Right cardiac atrium (tissue), 5 donors: ENCODE data around the gene MGLL. TPM values are rescaled to one million over a fixed set of nuclear protein-coding genes. Genes with fewer than 3 reads are reported as not detected.
A peak's percentile ranks its signal among the peaks of the same experiment; 100 is the strongest.

Experiments
- ATAC-seq, 2 donors: fragments of 200-7000 bp; cut with Tn5 transposase; one replicate each; pipeline versions ENCODE4 v1.8.0 to v1.9.1; 2020; ENCODE audit warnings: moderate library complexity in 2 of 2, mild to moderate bottlenecking in 1 of 2
- DNase-seq, 3 donors: peaks; one replicate each; pipeline ENCODE4 v3.0.0-alpha.2; 2020
- H3K27ac ChIP-seq: one replicate; pipeline ENCODE4 v1.5.1; 2013; ENCODE audit warnings: mild to moderate bottlenecking, low read length, control low read depth, moderate library complexity
- H3K27me3 ChIP-seq: one replicate; pipeline ENCODE4 v1.6.1; 2013; ENCODE audit not compliant: control insufficient read depth, insufficient read depth
- H3K4me1 ChIP-seq: one replicate; pipeline ENCODE4 v1.6.1; 2013; ENCODE audit warnings: low read length; ENCODE audit not compliant: control insufficient read depth, insufficient read depth
- H3K4me3 ChIP-seq: one replicate; pipeline ENCODE4 v1.5.1; 2013; ENCODE audit warnings: low read length, control low read depth
- H3K9me3 ChIP-seq: one replicate; pipeline ENCODE4 v1.6.1; 2013; ENCODE audit warnings: low read length; ENCODE audit not compliant: control insufficient read depth
- WGBS: extraction: QIAGEN DNeasy Blood & Tissue Kit; methylation state at CpG from one replicate; pipeline ENCODE4 v1.1.7; 2013; 5-methylcytosine and 5-hydroxymethylcytosine counted together
- intact Hi-C, 4 donors: fragments of 100-400 bp; cut with DNase I; formaldehyde crosslinking; loops; one replicate each; pipeline versions ENCODE4 v1.11.0 to v1.14.0; 2022 to 2023
- polyA plus RNA-seq: library from polyadenylated mRNA; stranded (reverse); fragments of 200-250 nt; gene quantifications from one replicate; pipeline ENCODE4 v1.2.3, GENCODE V29; 2013
- total RNA-seq, 4 donors: library from RNA; stranded (reverse); fragmentation: NEBNext Ultra II Directional; extraction: Animal tissue kit (Norgen Biotek cat#: 25700); gene quantifications; one replicate each; pipeline ENCODE4 v1.2.1, GENCODE V29; 2021
- donor health status: healthy with polysubstance abuse.
- donor health status: DM: no; HTN: yes; CAD: no.
- donor health status: DM: no; HTN: no; CAD: no.
- donor health status: DM: no; HTN: yes; CAD: no; lungs with severe emphysema.
- donor health status: DM: yes; HTN: yes; CAD: no.

The MGLL gene
- total and polyA plus RNA-seq, 5 donors, result 52.2 to 80.4 (median 64.9) TPM

DNA sequence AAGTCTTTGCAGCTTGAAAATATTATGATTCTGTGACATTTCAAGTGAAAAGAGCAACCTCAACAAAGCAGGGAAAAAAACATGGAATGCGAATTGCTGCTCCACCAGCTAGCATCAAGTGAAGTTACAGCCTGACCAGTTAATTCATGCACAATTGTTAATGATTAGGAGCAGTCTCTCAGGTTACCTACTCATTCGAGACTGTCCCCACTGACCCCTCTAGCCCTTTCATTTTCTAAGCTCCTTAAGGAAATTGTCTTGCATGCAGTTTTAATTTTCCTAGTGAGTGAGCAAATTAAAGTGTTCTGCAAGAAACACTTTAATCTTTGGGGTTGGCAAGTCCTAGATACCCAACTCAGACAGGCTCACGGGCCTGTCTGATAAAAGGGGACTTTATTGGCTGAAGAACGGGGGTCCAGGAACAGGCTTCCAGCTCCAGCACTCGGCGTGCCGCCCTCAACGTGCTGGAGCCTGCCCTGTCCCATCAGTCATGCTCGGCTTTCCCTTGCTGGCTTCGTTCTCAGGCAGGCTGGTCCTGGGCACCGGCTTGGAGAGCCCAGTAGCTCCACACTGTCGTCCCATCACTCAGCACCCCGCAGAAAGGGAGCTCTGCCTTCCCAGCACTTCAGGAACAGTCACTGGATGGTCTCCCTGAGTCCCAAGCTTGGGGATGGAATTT lies 175.0 kb downstream of the MGLL start:
- ATAC-seq, result no peak
- Histone ChIP-seq H3K9me3 (no peaks in the 10 kb centered on the region), H3K4me3 (no peak overlapping the region), H3K27ac (no peak overlapping the region), H3K4me1 (no peaks in the 10 kb centered on the region), H3K27me3 (no peaks in the 10 kb centered on the region)
- WGBS, result 74% methylated on average over 13 of the region's 13 CpGs
- no peak for DNase-seq
- intact Hi-C loops, result no loop called here

DNA sequence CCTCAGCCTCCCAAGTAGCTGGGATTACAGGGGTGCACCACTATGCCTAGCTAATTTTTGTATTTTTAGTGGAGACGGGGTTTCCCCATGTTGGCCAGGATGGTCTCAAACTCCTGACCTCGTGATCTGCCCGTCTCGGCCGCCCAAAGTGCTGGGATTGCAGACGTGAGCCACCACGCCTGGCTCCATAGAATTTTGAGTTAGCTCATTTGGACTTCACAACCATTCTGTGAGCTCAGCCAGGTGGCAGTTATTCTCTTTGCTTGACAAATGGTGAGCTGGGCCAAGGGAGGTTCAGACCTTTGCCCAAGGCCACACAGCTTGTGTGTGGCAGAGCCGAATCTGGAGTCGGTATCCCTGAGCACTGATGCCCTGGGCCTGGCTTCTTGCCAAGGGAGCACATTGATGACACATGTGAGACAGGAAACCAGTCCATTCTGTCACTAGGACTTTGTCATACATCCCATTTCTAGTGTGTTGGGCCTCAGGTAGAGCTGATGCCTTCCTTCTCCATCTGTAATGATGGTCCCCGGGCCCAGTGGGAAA lies 175.7 kb downstream of the MGLL start:
- ATAC-seq, result no peak
- intact Hi-C loops, result no loop called here
- no peaks in the 10 kb centered on the region for H3K9me3 ChIP-seq
- H3K27me3 ChIP-seq, result no peaks in the 10 kb centered on the region
- H3K27ac ChIP-seq, result no peak overlapping the region
- H3K4me3 ChIP-seq, result no peak overlapping the region
- no peaks in the 10 kb centered on the region for H3K4me1 ChIP-seq
- WGBS, result 92% methylated on average over 10 of the region's 10 CpGs
- no peak for DNase-seq

- WGBS, result 94% methylated on average over 8 of the region's 8 CpGs
- H3K27me3 ChIP-seq, result no peaks in the 10 kb centered on the region
- H3K4me1 ChIP-seq, result no peaks in the 10 kb centered on the region
- intact Hi-C loops, result no loop called here
- H3K9me3 ChIP-seq, result no peaks in the 10 kb centered on the region
- peak in 1 of 2 donors; percentile 31 for ATAC-seq
- H3K27ac ChIP-seq, result no peak overlapping the region
- no peak for DNase-seq
- no peak overlapping the region for H3K4me3 ChIP-seq
These were observed 176.8 kb downstream of the MGLL start for GRCh38 chr3:127645371-127646015.

DNA sequence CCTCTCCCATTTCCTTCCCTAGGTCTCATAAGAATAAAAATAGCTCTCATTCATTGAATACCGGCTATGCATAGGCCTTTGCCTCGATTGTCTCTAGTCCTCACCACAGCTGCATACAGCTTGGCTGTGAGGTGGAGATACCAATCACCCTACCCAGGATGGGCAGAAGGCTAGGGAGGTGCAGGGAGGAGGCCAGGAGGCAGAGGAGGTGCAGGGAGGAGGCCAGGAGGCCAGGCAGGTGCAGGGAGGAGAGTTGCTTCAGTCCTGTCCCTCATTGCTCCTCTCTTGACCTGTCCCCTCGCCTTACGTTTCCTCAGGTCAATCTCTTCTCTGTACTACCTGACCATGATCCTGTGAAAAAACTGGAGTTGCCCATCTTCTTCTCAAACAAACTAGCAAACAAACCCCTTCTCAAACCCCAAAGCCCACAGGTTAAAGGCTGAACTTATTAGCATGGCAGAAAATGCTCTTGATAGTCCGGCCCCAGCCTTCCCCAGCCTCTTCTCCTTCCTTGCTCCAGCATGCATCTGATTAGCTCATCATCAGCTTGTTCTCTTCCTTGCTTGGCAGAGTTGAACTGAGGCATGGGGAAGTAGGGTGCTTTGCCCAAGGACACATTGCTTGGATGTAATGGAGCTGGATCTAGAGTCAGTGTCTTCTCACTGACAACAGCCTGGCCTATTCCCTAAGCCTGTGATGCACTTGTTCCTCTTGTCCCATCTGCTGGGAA lies 177.5 kb downstream of the MGLL start:
- 75% methylated on average over 5 of the region's 5 CpGs for WGBS
- no peak for DNase-seq

DNA sequence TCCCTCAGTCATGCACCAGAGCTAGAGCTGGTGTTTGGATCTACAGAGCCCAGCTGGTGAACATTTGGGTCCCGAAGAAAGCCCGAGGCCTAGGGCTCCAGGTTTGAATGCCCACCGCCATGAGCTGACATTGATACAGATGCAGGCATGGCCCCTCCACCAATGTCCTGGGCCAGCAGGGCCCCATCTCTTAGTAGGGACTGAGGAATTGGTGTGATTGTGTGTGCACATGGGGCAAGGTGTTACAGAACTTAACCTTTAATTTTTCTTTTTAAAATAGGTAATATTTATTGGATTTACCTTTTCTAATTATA lies 182.3 kb downstream of the MGLL start:
- intact Hi-C loops, result loop anchor here in 1 of 4 donors (5.0 kb wide), 1 partner anchor 192 kb away; no protein-coding TSS in a partner anchor
- WGBS, result over 99% methylated on average over 3 of the region's 3 CpGs

More for the DNA sequence above, 177.5 kb downstream of the MGLL start:
- Histone ChIP-seq H3K27me3 (no peaks in the 10 kb centered on the region), H3K4me3 (no peak overlapping the region), H3K9me3 (no peaks in the 10 kb centered on the region), H3K4me1 (no peaks in the 10 kb centered on the region), H3K27ac (no peak overlapping the region)
- intact Hi-C loops, result loop anchor here in 1 of 4 donors (5.0 kb wide), 1 partner anchor 187 kb away; no protein-coding TSS in a partner anchor
- no peak for ATAC-seq

DNA sequence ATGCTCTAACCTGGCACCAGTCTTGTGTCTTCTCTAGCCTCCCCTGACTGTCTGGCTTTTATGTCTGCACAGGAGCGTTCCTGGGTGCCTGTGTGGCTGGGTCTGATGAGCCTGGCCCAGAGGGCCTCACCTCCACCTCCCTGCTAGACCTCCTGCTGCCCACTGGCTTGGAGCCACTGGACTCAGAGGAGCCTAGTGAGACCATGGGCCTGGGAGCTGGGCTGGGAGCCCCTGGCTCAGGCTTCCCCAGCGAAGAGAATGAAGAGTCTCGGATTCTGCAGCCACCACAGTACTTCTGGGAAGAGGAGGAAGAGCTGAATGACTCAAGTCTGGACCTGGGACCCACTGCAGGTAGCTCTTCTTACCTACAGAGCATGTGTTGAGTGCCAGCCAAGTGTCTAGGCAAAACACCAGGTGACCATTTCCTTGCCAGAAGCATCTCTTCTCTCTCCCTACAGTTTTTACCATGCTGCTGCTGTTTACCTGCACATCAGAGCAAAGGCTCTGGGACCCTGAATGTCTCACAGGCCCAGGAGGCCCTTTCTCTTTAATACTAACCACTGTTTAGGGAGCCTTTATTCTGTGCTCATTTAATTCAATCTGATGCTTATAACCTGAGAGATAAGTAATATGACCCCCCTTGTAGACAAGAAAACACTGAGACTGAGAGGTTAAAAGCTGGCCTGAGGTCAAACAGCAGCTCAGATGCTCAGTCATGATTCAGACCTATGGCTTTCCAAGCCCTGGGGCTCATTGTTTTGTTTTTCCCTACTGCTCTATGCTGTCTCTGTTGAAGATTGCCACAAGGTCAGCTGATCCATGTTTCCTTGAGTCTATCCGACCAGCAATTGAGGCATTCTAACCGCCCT lies 182.9 kb downstream of the MGLL start:
- intact Hi-C loops, result loop anchor here in 1 of 4 donors (5.0 kb wide), 1 partner anchor 193 kb away; no protein-coding TSS in a partner anchor
- no peak overlapping the region for H3K4me3 ChIP-seq
- no peaks in the 10 kb centered on the region for H3K4me1 ChIP-seq
- 90% methylated on average over 5 of the region's 5 CpGs for WGBS
- no peak overlapping the region for H3K27ac ChIP-seq
- DNase-seq, result no peak
- H3K27me3 ChIP-seq, result no peaks in the 10 kb centered on the region
- no peaks in the 10 kb centered on the region for H3K9me3 ChIP-seq
- ATAC-seq, result peak in 1 of 2 donors; percentile 48

More for the DNA sequence above, 182.3 kb downstream of the MGLL start:
- no peak for DNase-seq
- H3K4me3 ChIP-seq, result no peak overlapping the region
- H3K4me1 ChIP-seq, result no peaks in the 10 kb centered on the region
- H3K27me3 ChIP-seq, result no peaks in the 10 kb centered on the region
- ATAC-seq, result no peak
- H3K27ac ChIP-seq, result no peak overlapping the region
- no peaks in the 10 kb centered on the region for H3K9me3 ChIP-seq

Other genes starting within 250 kb of the MGLL start
- gene TPRA1, start 231.8 kb downstream of the MGLL start, total RNA-seq, result 10 to 100 TPM; 18.5 to 23.7 (median 20.1) TPM
- gene TPRA1, start 231.8 kb downstream of the MGLL start, polyA plus RNA-seq, result 17.9 TPM
- gene MCM2, start 224.1 kb downstream of the MGLL start, total RNA-seq, result 1 to 10 TPM; 4.0 to 7.9 (median 6.1) TPM
- gene MCM2, start 224.1 kb downstream of the MGLL start, polyA plus RNA-seq, result 3.2 TPM
- 1 to 10 TPM; 1.5 to 3.0 (median 2.1) TPM for gene PODXL2, start 193.3 kb downstream of the MGLL start, total RNA-seq
- 2.0 TPM for gene PODXL2, start 193.3 kb downstream of the MGLL start, polyA plus RNA-seq
- gene ABTB1, start 149.6 kb downstream of the MGLL start, total RNA-seq, result 10 to 100 TPM; 20.2 to 47.1 (median 34.1) TPM
- gene ABTB1, start 149.6 kb downstream of the MGLL start, polyA plus RNA-seq, result 38.2 TPM
- 1 to 10 TPM; 3.8 to 8.1 (median 5.9) TPM for gene KBTBD12, start 92.7 kb upstream of the MGLL start, total RNA-seq
- 4.3 TPM for gene KBTBD12, start 92.7 kb upstream of the MGLL start, polyA plus RNA-seq
- 100 to 1,000 TPM in 1 of 4 donors, 10 to 100 TPM in 3; 64.0 to 129 (median 83.9) TPM for gene SEC61A1, start 229.9 kb upstream of the MGLL start, total RNA-seq
- 52.5 TPM for gene SEC61A1, start 229.9 kb upstream of the MGLL start, polyA plus RNA-seq